Measurements from ENCODE around the gene PLEKHN1. TPM values are rescaled to one million over a fixed set of nuclear protein-coding genes. Genes with fewer than 3 reads are reported as not detected.

The PLEKHN1 gene
- total and polyA plus RNA-seq, 4 experiments from 2014 or later = 0.50 to 2.9 (median 2.2) TPM; not detected in 1

DNA sequence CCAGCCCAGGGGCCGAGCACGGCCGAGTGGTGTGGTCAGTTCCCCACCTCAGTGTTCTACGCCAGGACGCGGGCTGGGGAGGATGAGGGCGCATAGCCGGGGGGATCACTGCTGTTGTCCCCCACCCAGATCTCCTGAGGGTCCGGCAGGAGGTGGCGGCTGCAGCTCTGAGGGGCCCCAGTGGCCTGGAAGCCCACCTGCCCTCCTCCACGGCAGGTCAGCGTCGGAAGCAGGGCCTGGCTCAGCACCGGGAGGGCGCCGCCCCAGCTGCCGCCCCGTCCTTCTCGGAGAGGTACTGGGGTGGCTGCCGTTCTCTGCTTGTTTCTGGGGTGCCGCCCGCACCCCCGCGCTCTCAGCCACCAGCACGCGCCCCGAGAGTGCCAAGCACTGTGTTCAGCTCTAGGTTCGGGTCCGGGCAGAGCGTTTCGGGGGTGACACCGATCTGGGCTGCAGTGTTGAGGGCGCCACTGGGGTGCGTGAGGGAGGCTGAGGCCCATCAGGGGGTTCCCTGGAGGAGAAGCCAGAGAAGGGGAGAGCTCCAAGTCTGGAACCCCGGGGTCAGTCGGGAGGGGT lies 25.2 kb upstream of the PLEKHN1 start:
- intact Hi-C loops (cut with micrococcal nuclease) = no loop called here
- H3K36me3 ChIP-seq (ENCODE audit: insufficient read depth, low read length) = no peaks in the 10 kb centered on the region
- DNase-seq = no peak
- CTCF ChIA-PET (ENCODE audit: partially characterized antibody) = no interaction called here
- no peak overlapping the region for H3K27ac ChIP-seq (ENCODE audit: low read depth, low read length)
- H3K9me3 ChIP-seq (ENCODE audit: control insufficient read depth in 1 of 2, low read length in 2 of 2) = no peaks in the 10 kb centered on the region
- peaks cover 19% of the 10 kb centered on the region for H3K4me1 ChIP-seq (ENCODE audit: insufficient read depth, low read length)
- H3K36me3 Mint-ChIP-seq = peaks cover 11 to 13% of the 10 kb centered on the region in 2 donors
- peak overlapping the region in 1 of 2 donors; percentile 9 for H3K4me3 ChIP-seq (ENCODE audit: low read length in 2 of 2)
- H3K27ac Mint-ChIP-seq = peak overlapping the region in 1 of 7 donors; percentile 66
- peaks cover 7% of the 10 kb centered on the region for H3K27me3 ChIP-seq (ENCODE audit: insufficient read depth, low read length)
- H3K4me1 Mint-ChIP-seq = peaks cover 2 to 14% (median 8%) of the 10 kb centered on the region in 4 donors
- H3K27me3 Mint-ChIP-seq = peaks cover 6 to 13% of the 10 kb centered on the region in 2 donors
- H3K4me3 Mint-ChIP-seq = peak overlapping the region; percentile 55 to 85 (median 78)
- H3K9me3 Mint-ChIP-seq = no peaks in the 10 kb centered on the region
- POLR2A ChIA-PET (ENCODE audit: partially characterized antibody) = interaction anchor here (1.2 to 1.7 kb wide), 3 partner anchors 16 to 21 kb away, joined by 3 to 6 read pairs (median 3); partner anchors contain the start of gene NOC2L

DNA sequence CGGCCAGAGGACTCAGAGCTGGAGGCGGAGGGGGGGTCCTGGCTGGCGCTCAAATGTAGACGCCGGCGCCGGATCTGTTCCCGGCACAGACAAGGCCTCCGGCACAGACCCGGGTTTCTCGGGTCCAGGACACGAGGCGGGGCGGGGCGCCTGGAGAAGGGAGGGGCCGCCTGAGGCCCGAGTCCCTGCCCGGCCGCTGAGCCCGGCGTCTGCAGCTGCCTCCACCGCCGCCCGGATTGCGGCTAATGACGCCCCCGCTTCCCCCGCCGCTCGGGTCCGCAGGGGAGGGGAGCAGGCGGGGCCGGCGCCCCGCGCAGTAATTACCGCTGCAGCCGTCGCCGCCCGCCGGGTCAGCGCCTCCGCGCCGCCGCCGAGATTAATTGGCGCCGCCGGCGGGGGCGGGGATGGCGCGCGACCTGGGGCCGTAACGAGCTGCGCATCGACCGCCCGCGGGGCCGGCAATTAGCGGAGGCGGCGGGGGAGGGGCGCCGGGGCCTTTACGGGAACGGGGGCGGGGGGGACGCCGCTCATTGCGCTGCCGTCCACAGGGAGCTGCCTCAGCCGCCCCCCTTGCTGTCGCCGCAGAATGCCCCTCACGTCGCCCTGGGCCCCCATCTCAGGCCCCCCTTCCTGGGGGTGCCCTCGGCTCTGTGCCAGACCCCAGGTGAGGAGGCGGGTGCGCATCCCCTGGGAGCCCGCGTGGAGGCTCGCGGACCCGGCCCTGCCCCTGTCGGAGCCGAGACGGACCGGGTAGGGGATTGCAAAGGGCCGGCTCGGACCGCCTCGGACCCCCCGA lies 24.5 kb upstream of the PLEKHN1 start:
- CTCF ChIA-PET (ENCODE audit: partially characterized antibody) = interaction anchor here (1.6 kb wide), 1 partner anchor 17 kb away, joined by 3 read pairs; the partner anchor contains the start of gene NOC2L
- no peak for DNase-seq

DNA sequence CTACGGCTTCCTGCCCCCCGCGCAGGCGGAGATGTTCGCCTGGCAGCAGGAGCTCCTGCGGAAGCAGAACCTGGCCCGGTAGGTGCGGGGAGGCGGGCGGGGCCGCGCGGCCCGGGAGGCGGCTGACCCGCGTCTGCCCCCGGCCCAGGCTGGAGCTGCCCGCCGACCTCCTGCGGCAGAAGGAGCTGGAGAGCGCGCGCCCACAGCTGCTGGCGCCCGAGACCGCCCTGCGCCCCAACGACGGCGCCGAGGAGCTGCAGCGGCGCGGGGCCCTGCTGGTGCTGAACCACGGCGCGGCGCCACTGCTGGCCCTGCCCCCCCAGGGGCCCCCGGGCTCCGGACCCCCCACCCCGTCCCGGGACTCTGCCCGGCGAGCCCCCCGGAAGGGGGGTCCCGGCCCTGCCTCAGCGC lies 23.9 kb upstream of the PLEKHN1 start:
- no peak for DNase-seq
- ChIA-PET POLR2A (ENCODE audit: partially characterized antibody) (interaction anchor here (1.1 to 1.3 kb wide), 3 partner anchors 11 to 25 kb away, joined by 4 to 7 read pairs (median 4); no protein-coding TSS in a partner anchor), CTCF (ENCODE audit: partially characterized antibody) (interaction anchor here (1.6 kb wide), 1 partner anchor 16 kb away, joined by 3 read pairs; the partner anchor contains the start of gene NOC2L)
- intact Hi-C loops (cut with micrococcal nuclease) = no loop called here
- H3K4me1 ChIP-seq (ENCODE audit: insufficient read depth, low read length) = peaks cover 19% of the 10 kb centered on the region
- Mint-ChIP-seq H3K4me1 (peaks cover 2 to 14% (median 8%) of the 10 kb centered on the region in 4 donors), H3K27me3 (peaks cover 6 to 13% of the 10 kb centered on the region in 2 donors), H3K27ac (no peak overlapping the region), H3K9me3 (no peaks in the 10 kb centered on the region), H3K4me3 (no peak overlapping the region), H3K36me3 (peaks cover 17 to 21% of the 10 kb centered on the region in 2 donors)
- no peaks in the 10 kb centered on the region for H3K9me3 ChIP-seq (ENCODE audit: control insufficient read depth in 1 of 2, low read length in 2 of 2)
- peaks cover 7% of the 10 kb centered on the region for H3K27me3 ChIP-seq (ENCODE audit: insufficient read depth, low read length)
- no peak overlapping the region for H3K4me3 ChIP-seq (ENCODE audit: low read length in 2 of 2)
- H3K27ac ChIP-seq (ENCODE audit: low read depth, low read length) = no peak overlapping the region
- peaks cover 10% of the 10 kb centered on the region for H3K36me3 ChIP-seq (ENCODE audit: insufficient read depth, low read length)

More for the DNA sequence above, 24.5 kb upstream of the PLEKHN1 start:
- peak overlapping the region; percentile 52 to 85 (median 78) for H3K4me3 Mint-ChIP-seq
- Histone ChIP-seq H3K4me1 (ENCODE audit: insufficient read depth, low read length) (peaks cover 19% of the 10 kb centered on the region), H3K36me3 (ENCODE audit: insufficient read depth, low read length) (peaks cover 5% of the 10 kb centered on the region), H3K9me3 (ENCODE audit: control insufficient read depth in 1 of 2, low read length in 2 of 2) (no peaks in the 10 kb centered on the region), H3K4me3 (ENCODE audit: low read length in 2 of 2) (peak overlapping the region in 1 of 2 donors; percentile 19), H3K27ac (ENCODE audit: low read depth, low read length) (no peak overlapping the region), H3K27me3 (ENCODE audit: insufficient read depth, low read length) (peaks cover 7% of the 10 kb centered on the region)
- H3K27ac Mint-ChIP-seq = peak overlapping the region in 1 of 7 donors; percentile 66
- H3K36me3 Mint-ChIP-seq = peaks cover 11 to 15% of the 10 kb centered on the region in 2 donors
- H3K27me3 Mint-ChIP-seq = peaks cover 6 to 13% of the 10 kb centered on the region in 2 donors
- POLR2A ChIA-PET (ENCODE audit: partially characterized antibody) = interaction anchor here (1.1 to 1.7 kb wide), 5 partner anchors 10 to 25 kb away, joined by 3 to 7 read pairs (median 4); partner anchors contain the start of gene NOC2L
- H3K9me3 Mint-ChIP-seq = no peaks in the 10 kb centered on the region
- H3K4me1 Mint-ChIP-seq = peaks cover 2 to 14% (median 8%) of the 10 kb centered on the region in 4 donors
- intact Hi-C loops (cut with micrococcal nuclease) = no loop called here

DNA sequence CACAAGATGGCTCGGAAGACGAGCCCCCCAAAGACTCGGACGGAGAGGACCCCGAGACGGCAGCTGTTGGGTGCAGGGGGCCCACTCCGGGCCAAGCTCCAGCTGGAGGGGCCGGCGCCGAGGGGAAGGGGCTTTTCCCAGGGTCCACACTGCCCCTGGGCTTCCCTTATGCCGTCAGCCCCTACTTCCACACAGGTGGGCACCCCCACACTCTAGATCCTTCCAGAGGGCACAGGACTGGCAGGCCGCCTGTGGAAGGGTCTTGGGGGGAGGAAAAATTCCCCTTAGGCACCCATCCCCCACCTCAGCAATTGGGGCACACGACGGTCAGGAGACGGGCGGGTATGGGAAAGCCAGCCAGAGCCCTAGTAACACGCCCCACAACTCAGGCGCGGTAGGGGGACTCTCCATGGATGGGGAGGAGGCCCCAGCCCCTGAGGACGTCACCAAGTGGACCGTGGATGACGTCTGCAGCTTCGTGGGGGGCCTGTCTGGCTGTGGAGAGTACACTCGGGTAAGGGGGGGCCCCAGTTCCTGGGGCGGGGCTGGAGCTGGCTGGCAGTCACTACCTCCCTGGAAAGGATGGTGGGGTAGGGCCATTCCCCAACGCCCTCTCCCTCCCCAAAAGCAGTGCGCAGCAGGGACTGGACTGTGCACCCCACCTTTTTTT lies 23.3 kb upstream of the PLEKHN1 start:
- H3K27ac ChIP-seq (ENCODE audit: low read depth, low read length) = no peak overlapping the region
- H3K4me1 Mint-ChIP-seq = peaks cover 2 to 14% (median 8%) of the 10 kb centered on the region in 4 donors
- peaks cover 17 to 22% of the 10 kb centered on the region in 2 donors for H3K36me3 Mint-ChIP-seq
- H3K4me1 ChIP-seq (ENCODE audit: insufficient read depth, low read length) = peaks cover 19% of the 10 kb centered on the region
- H3K27me3 Mint-ChIP-seq = peaks cover 6 to 10% of the 10 kb centered on the region in 2 donors
- H3K4me3 ChIP-seq (ENCODE audit: low read length in 2 of 2) = no peak overlapping the region
- no peaks in the 10 kb centered on the region for H3K9me3 ChIP-seq (ENCODE audit: control insufficient read depth in 1 of 2, low read length in 2 of 2)
- peak overlapping the region in 1 of 8 donors; percentile 10 for H3K4me3 Mint-ChIP-seq
- no peak overlapping the region for H3K27ac Mint-ChIP-seq
- no peak for DNase-seq
- no peaks in the 10 kb centered on the region for H3K9me3 Mint-ChIP-seq
- intact Hi-C loops (cut with micrococcal nuclease) = no loop called here
- ChIA-PET CTCF (ENCODE audit: partially characterized antibody) (interaction anchor here (1.6 kb wide), 1 partner anchor 15 kb away, joined by 3 read pairs; the partner anchor contains the start of gene NOC2L), POLR2A (ENCODE audit: partially characterized antibody) (interaction anchor here (1.1 to 1.3 kb wide), 3 partner anchors 11 to 24 kb away, joined by 4 to 7 read pairs (median 4); no protein-coding TSS in a partner anchor)
- H3K36me3 ChIP-seq (ENCODE audit: insufficient read depth, low read length) = peaks cover 15% of the 10 kb centered on the region
- H3K27me3 ChIP-seq (ENCODE audit: insufficient read depth, low read length) = peaks cover 7% of the 10 kb centered on the region

DNA sequence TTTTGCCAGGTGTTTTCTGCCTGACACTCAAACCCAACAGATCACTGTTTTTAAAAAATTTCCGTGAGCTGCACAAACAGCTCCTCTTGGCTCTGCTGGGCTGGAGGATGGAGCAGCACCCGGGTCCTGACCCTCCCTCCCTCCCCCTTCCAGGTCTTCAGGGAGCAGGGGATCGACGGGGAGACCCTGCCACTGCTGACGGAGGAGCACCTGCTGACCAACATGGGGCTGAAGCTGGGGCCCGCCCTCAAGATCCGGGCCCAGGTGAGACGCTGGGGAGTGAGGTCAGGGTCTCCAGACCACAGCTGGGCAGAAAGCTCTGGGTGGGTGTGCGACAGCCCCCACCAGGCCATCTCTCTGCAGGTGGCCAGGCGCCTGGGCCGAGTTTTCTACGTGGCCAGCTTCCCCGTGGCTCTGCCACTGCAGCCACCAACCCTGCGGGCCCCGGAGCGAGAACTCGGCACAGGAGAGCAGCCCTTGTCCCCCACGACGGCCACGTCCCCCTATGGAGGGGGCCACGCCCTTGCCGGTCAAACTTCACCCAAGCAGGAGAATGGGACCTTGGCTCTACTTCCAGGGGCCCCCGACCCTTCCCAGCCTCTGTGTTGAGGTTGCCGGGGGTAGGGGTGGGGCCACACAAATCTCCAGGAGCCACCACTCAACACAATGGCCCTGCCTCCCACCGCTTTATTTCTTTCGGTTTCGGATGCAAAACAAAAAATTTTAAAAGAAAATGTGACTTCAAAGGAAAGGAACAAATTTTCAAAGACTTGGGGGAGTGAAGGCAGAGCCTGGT lies 22.5 kb upstream of the PLEKHN1 start:
- ChIA-PET CTCF (ENCODE audit: partially characterized antibody) (no interaction called here), POLR2A (ENCODE audit: partially characterized antibody) (no interaction called here)
- H3K4me1 Mint-ChIP-seq = peaks cover 2 to 14% (median 8%) of the 10 kb centered on the region in 4 donors
- peak overlapping the region in 1 of 8 donors; percentile 10 for H3K4me3 Mint-ChIP-seq
- H3K27me3 Mint-ChIP-seq = peaks cover 6 to 10% of the 10 kb centered on the region in 2 donors
- peaks cover 7% of the 10 kb centered on the region for H3K27me3 ChIP-seq (ENCODE audit: insufficient read depth, low read length)
- H3K9me3 ChIP-seq (ENCODE audit: control insufficient read depth in 1 of 2, low read length in 2 of 2) = no peaks in the 10 kb centered on the region
- intact Hi-C loops (cut with micrococcal nuclease) = no loop called here
- H3K9me3 Mint-ChIP-seq = no peaks in the 10 kb centered on the region
- peaks cover 19% of the 10 kb centered on the region for H3K4me1 ChIP-seq (ENCODE audit: insufficient read depth, low read length)
- no peak overlapping the region for H3K27ac ChIP-seq (ENCODE audit: low read depth, low read length)
- H3K36me3 ChIP-seq (ENCODE audit: insufficient read depth, low read length) = peaks cover 20% of the 10 kb centered on the region
- no peak overlapping the region for H3K4me3 ChIP-seq (ENCODE audit: low read length in 2 of 2)
- H3K27ac Mint-ChIP-seq = no peak overlapping the region
- no peak for DNase-seq
- H3K36me3 Mint-ChIP-seq = peaks cover 19 to 23% of the 10 kb centered on the region in 2 donors

DNA sequence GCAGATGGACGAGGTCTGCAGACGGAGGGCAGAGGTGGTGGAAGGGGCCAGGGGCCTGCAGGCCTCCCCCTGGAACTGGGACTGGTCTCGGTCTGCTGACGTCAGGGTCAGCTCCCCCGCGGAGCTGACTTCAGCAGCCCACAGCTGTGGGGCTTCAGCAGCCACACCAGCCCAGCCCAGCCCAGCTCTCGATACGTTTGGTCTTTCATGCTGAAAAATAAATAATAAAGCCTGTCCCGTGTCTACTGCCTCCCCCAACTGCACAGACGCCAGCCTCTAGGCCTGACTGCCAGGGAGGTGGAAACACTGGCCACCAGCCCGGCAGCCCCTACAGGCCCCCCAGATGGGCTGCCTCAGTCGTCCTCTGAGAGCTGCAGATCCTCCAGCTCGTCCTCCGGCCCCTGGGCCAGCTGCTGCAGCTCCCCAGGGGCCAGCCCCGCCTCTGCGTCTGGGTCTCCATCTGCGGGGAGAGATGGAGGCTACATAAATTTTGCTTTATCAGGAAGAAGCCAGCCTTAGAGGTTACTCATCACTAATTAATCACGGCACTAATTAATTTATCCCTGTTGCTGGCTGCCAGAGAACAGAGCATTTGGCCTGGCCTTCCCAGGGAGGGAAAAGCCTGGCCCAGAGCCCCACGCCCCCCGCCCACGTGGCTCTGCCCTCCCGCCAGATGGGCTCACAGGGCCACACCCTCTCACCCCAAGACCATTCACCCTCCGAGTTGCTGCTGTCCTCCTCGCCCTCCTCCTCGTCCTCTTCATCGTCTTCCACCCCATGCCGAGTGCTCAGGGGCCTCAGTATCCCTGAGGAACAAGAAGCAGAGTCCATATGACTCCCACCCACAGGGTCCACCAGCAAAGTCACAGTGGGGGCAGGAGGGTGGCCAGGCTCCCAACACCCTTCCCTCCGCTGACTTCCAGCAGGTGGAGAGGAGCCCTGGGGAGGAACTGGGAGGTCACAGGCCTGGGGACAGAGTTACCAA lies 21.6 kb upstream of the PLEKHN1 start:
- H3K4me3 ChIP-seq (ENCODE audit: low read length in 2 of 2) = no peak overlapping the region
- Mint-ChIP-seq H3K4me3 (peak overlapping the region in 2 of 8 donors; percentile 23 to 78), H3K36me3 (peaks cover 26 to 30% of the 10 kb centered on the region in 2 donors), H3K27ac (no peak overlapping the region), H3K27me3 (peaks cover 3 to 6% of the 10 kb centered on the region in 2 donors), H3K4me1 (peaks cover 2 to 14% (median 8%) of the 10 kb centered on the region in 4 donors), H3K9me3 (no peaks in the 10 kb centered on the region)
- H3K27ac ChIP-seq (ENCODE audit: low read depth, low read length) = no peak overlapping the region
- ChIA-PET CTCF (ENCODE audit: partially characterized antibody) (no interaction called here), POLR2A (ENCODE audit: partially characterized antibody) (no interaction called here)
- DNase-seq = no peak
- H3K36me3 ChIP-seq (ENCODE audit: insufficient read depth, low read length) = peaks cover 28% of the 10 kb centered on the region
- no peaks in the 10 kb centered on the region for H3K9me3 ChIP-seq (ENCODE audit: control insufficient read depth in 1 of 2, low read length in 2 of 2)
- H3K4me1 ChIP-seq (ENCODE audit: insufficient read depth, low read length) = peaks cover 19% of the 10 kb centered on the region
- H3K27me3 ChIP-seq (ENCODE audit: insufficient read depth, low read length) = peaks cover 7% of the 10 kb centered on the region
- intact Hi-C loops (cut with micrococcal nuclease) = no loop called here

Data from CD4-positive, alpha-beta memory T cell (primary cell).